ENCODE measurements around the gene MTERF4. TPM values are rescaled to one million over a fixed set of nuclear protein-coding genes. Genes with fewer than 3 reads are reported as not detected.
A peak's percentile ranks its signal among the peaks of the same experiment; 100 is the strongest.

Gene MTERF4
- total RNA-seq, 4 donors from 2014 or later: 26.9 to 39.1 (median 34.5) TPM

DNA sequence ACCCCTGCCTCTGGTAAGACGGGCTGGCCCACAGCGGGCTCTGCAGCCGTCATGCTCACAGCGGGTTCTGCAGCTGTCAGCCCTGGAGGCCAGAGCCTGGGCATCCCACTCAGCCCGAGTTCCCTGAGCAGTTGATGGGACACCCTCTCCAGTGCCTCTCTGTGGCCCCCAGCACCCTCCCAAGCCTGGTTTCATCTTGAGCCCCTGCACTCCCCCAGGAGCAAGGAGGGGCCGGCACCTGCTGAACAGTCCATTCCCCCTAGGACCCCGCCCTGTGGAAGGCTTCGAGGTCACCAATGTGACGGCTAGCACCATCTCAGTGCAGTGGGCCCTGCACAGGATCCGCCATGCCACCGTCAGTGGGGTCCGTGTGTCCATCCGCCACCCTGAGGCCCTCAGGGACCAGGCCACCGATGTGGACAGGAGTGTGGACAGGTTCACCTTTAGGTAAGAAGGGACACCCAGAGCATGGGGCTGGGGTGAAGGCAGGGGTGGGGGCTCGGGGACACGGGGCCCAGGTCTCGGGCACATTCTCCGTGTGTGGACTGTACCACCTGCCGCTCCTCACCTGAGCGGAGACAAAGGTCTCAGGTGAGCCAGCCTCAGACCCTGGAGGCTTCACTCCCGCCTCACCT lies 34.5 kb downstream of the MTERF4 start:
- TF ChIP-seq, protein P1, sequence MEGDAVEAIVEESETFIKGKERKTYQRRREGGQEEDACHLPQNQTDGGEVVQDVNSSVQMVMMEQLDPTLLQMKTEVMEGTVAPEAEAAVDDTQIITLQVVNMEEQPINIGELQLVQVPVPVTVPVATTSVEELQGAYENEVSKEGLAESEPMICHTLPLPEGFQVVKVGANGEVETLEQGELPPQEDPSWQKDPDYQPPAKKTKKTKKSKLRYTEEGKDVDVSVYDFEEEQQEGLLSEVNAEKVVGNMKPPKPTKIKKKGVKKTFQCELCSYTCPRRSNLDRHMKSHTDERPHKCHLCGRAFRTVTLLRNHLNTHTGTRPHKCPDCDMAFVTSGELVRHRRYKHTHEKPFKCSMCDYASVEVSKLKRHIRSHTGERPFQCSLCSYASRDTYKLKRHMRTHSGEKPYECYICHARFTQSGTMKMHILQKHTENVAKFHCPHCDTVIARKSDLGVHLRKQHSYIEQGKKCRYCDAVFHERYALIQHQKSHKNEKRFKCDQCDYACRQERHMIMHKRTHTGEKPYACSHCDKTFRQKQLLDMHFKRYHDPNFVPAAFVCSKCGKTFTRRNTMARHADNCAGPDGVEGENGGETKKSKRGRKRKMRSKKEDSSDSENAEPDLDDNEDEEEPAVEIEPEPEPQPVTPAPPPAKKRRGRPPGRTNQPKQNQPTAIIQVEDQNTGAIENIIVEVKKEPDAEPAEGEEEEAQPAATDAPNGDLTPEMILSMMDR (IDR thresholded peaks at IDR 0.05): no peak
- no peak for ATAC-seq (ENCODE audit: low FRiP score)
- DNase-seq (ENCODE audit: low spot score): no peak

DNA sequence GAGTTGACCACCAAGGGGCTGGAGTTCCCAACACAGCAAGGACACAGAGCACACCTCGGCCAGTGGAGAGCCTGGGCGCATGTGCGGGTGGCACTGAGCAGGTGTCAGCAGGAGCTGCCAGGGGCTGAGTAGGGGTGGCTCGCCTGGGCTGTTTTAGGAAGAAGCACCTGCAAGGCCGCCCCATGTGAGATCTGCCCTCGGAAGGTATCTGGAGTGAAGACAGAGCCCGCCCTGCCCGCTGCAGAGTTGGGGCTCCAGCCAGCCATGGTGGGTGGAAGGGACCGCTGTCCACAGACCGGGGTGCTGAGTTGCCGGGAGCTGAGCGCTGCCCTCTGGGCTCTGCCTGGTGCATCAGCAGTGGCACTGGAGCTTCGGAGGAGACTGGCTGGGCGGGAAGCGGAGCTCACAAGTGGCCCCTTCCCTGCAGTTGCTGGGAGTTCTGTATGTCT lies 35.2 kb downstream of the MTERF4 start:
- TF ChIP-seq, protein P1 (IDR thresholded peaks at IDR 0.05): no peak
- ATAC-seq (ENCODE audit: low FRiP score) (no peak), DNase-seq (ENCODE audit: low spot score) (no peak)

DNA sequence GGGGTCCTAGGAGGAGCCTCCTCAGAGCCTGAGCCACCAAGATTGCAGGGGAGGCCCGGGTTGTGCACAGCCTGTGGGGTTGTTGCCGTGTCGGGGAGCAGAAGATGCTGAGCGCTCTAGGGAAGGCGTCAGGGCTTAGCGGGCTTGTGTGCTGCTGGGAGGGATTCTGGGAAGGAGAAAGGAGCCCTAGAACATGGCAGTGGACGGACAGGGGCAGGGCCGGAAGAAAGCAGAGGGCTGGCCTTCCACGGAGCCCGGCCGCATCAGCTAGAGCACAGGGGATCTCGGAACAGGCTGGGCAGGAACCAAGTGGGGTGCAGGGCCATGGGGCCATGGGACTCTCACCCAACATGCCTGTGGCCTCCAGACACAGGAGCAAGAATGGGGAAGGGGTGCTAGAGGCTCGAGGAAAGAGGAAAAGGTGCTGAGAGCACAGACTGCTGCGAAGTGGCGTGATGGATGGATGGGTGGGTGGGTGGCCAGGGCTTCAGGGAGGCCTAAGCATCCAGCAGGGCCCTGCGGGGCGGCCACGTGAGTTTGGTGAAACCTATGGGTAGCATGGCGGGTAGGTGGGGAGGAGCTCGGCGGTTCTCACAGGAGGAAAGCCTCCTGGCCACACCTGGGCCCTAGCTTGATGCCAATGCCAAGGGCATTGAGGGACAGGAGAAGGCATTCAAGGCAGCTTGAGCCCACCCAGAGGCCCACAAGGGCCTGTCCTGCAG lies 35.8 kb downstream of the MTERF4 start:
- no peak for ATAC-seq (ENCODE audit: low FRiP score)
- no peak for DNase-seq (ENCODE audit: low spot score)

DNA sequence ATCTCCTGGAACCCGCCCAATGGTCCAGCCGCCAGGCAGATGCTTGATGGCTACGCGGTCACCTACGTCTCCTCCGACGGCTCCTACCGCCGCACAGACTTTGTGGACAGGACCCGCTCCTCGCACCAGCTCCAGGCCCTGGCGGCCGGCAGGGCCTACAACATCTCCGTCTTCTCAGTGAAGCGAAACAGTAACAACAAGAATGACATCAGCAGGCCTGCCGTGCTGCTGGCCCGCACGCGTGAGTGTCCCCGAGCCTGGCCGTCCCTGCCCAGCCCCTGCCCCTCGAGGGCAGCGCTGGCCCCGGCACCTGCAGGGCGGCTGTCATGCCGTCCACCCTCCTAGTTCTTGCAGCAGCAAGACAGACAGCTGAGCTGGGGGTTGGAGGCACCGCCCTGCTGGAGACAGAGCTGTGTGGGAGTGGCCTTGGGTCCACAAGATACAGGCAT lies 36.7 kb downstream of the MTERF4 start:
- ATAC-seq (ENCODE audit: low FRiP score) (no peak), DNase-seq (ENCODE audit: low spot score) (no peak)
- TF ChIP-seq, protein P1 (IDR thresholded peaks at IDR 0.05): no peak

More for the DNA sequence above, 35.8 kb downstream of the MTERF4 start:
- TF ChIP-seq, protein P1 (IDR thresholded peaks at IDR 0.05): no peak

DNA sequence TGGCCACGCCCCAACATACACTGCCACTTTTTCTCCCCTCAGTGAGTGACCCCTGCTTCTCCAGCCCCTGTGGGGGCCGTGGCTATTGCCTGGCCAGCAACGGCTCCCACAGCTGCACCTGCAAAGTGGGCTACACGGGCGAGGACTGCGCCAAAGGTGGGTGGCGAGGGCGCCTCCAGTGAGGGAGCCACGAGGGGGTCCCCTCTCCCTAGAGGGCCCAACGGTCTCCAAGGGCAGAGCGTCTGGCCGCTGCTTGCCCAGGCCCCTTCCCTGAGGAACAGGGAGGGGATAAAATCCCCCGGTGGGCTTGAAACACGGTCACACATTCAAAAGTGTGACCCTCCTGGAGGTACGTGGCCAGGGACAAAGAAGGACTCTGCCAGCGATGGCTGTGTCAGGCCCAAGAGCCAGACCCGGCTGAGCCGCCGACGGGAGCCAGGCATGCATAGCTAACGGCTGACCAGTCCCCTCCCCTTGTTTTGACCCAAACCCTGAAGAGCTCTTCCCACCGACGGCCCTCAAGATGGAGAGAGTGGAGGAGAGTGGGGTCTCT lies 37.2 kb downstream of the MTERF4 start:
- DNase-seq (ENCODE audit: low spot score) (no peak), ATAC-seq (ENCODE audit: low FRiP score) (no peak)
- TF ChIP-seq, protein P1 (IDR thresholded peaks at IDR 0.05): no peak

DNA sequence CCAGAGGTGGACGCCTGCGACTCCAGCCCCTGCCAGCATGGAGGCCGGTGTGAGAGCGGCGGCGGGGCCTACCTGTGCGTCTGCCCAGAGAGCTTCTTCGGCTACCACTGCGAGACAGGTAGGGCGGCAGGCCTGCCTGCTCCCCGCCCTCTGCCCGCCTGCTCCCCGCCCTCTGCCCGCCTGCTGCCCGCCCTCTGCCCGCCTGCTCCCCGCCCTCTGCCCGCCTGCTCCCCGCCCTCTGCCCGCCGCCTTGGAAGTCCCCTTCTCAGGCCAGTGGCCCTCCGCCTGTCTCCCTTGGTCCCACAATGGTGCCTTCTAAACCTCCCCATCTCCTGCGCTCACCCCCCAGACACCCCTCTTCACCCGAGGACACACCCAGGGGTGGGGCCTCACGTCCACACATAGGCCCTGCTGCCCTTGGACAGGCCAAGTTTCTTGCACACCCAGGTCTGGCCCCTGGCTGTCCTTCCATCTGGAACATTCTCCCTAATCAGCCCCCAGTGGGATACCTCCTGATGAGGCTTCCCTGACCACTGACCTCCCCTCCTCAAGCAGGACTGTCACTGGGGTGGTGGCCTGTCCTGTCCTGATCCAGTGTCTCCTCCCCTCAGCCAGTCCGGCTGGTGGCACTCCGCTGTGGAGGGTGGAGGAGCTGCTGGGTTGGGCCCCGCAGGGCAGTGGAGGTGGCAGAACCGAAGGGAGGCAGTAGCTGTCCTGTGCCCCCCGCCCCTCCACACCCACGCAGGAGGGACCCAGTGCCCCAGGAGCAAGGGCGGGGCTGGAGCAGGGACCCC lies 37.9 kb downstream of the MTERF4 start:
- peak; percentile 41 for ATAC-seq (ENCODE audit: low FRiP score)
- no peak for DNase-seq (ENCODE audit: low spot score)
- TF ChIP-seq, protein P1 (IDR thresholded peaks at IDR 0.05): no peak

All from omental fat pad (tissue), 4 donors.